ENCODE results near the gene CHPF2.

Gene CHPF2

DNA sequence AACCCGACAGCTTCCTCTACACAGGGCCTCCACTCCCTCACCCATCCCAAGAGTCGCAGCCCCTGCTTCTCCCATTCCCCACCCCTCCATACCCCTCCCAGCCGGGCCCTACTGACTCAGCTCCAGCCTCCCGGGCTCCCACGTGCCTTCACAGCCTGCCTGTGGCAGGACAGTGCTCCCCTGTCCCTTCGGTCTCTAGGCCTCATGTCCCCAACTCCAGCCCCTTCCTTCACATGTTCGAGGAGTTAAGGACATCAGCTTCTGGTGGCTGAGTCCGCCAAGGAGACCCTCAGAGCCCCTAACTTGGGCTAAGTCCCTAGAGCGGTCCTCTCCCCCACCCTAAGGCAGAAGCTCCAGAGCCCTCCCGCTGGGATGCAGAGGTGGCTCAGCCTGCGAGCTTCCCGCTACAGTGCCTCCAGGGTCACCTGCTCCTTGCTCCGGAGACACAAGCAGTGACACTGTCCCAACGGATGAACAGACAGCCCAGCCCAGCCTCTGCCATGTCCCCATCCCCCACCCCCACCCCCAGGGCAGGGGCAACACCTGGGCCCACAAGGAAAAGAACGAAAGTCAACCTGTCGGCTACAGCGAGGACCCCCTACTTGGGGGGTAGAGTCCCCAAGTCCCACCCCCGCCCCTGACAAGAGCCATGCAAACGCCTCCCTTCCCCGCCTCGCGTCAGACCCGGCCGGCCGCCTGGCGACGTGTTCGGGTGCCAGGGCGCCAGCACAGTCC is 15.5 kb downstream of the CHPF2 start:
- DNase-seq: no peak

DNA sequence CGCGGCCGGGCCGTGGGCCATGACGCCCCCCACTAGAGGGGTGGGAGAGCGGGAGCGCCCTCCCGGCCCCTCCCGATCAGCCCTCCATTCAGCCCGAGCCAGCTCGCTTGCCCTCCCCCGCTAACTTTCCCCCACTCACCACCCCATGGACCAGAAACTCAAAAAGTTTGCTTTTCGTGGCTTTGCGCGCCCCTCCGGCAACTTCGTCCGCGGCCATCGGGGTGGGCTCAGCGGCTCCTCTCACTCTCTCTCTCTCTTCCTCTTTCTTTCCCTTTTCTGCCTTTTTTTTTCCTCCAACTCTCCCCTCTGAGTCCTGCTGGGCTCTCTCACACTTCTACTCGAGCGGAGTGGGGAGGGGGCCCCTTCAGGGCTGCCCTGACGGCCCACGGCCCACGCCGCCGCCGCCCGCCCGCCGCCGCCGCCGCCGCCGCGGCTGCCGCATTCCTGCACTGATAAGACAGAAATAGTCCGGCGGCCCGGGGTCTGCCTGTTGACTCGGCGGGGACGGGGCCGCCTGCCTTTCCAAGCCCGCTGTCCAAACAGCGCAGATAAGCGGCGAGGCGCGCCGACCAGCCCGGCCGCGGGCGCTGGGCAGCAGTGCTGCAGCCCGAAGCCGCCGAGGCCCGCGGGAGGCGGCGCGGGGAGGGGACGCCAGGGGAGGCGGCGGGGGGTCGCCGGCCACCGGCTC is 16.2 kb downstream of the CHPF2 start, which contains the start of gene SMARCD3:
Gene SMARCD3, minus strand, starts transcription at position 349 of the 688 bp plus-strand sequence. Its CDS starts 132 bp downstream, at position 217.
- DNase-seq: no peak

DNA sequence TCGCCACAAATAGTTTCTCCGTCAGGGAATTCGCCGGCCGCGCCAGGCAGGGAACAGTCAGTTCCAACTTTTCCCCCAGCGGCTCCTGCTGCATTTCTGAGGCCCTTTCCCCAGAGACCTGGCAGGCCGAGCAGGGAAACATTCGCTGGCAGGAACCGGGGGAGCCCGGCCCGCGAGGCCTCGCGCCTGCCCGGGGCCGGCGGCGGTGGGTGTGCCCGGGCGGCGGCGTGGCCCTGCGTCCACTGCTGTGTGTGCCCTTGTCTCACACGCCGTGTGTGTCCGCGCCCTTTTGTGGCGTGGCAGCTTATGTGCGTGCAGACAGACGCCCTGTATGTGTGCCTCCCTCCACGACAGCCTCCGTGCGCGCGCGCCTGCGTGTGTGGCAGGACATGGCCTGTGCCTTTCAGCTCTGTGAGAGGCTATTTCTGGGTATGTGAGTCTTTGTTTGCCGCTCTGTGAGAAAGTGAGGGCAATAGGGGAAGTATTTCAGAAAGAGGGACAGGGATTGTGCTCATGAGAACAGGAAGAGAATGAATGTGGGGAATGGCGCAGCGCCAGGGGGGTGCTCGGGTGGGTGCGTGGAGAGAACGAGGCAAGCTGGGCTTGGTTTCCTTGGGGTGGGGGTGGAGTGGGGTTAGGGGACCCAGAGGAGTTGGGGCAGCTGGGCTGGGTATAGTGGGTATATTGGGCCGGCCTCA is 16.9 kb downstream of the CHPF2 start:
- peak; percentile 27 for DNase-seq

DNA sequence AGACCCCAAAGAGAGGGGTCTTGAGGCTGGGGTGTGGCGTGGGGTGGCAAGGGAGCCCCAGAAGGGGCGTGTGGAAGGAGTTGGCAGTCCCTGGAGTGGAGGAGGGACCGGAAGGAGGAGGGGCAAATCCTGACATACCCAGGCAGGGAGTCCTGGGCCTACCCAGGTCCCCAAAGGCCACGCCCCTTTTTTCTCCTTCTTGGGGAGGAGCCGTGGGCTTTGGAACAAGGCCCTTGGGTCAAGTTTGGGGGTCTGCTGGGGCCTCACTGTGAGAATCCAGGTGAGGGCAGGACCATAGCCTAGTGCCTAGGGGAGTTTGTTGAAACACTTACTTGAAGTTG is 17.4 kb downstream of the CHPF2 start:
- DNase-seq: peak; percentile 10

DNA sequence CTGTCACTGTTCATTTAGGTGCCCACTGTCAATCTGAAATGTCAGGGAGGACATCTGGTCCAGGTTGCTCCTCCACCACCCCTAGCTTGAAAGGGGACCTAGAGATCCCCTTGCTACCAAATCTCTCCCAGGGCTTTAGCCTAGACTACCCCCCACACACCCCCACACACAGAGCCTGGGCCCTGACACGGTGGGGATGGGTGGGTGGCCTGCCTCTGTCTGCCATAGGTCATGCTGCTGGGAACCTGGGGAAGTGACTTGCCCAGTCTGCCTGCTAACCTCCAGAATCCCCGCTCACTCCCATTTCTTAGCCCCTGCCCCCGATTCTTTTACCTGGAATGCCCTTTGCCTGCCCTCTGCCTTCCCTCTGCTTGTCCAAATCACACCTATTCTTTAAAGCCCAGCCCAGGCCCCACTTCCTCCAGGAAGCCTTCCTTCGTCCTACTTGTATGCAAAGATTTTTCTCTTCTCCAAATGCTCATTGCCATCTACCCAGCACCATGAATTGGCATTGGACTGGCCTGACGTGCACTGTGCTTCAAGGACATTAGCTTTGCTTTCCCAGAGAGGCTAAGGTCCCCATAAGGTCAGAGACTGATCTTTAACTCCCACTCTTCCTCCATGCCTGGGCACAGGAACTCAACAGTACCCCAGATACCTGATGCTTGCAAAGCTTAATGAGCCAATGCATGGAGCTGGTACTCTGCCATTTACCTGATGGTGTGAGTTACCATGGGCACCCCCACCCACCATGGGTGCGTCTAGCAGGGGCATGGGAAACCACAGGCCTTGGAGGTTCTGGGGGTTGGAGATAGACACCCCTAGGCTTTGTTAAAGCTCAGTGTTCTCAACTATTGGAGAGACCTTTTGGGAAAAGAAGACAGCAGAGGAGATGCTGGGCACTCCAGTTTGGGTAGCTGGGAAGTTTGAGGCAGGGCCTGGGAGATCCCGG is 18.2 kb downstream of the CHPF2 start:
- DNase-seq: no peak

DNA sequence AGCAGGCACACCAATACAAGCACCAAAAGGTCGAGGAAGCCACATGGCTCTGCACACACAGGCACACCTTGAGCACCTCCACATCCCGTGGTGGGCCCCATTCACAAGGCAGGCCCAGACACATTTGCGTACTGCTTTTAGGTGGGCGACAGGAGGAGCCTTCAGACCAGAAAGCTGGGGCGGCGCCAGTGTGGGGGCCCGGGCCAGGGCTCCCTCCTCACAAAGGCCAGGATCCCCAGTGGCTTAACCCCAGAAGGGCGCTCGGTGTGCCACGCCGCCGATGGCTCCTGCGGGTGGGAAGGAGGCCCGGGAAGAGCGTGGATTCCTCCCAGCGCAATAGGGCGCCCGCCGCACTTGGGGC is 19.0 kb downstream of the CHPF2 start:
- DNase-seq: no peak

DNA sequence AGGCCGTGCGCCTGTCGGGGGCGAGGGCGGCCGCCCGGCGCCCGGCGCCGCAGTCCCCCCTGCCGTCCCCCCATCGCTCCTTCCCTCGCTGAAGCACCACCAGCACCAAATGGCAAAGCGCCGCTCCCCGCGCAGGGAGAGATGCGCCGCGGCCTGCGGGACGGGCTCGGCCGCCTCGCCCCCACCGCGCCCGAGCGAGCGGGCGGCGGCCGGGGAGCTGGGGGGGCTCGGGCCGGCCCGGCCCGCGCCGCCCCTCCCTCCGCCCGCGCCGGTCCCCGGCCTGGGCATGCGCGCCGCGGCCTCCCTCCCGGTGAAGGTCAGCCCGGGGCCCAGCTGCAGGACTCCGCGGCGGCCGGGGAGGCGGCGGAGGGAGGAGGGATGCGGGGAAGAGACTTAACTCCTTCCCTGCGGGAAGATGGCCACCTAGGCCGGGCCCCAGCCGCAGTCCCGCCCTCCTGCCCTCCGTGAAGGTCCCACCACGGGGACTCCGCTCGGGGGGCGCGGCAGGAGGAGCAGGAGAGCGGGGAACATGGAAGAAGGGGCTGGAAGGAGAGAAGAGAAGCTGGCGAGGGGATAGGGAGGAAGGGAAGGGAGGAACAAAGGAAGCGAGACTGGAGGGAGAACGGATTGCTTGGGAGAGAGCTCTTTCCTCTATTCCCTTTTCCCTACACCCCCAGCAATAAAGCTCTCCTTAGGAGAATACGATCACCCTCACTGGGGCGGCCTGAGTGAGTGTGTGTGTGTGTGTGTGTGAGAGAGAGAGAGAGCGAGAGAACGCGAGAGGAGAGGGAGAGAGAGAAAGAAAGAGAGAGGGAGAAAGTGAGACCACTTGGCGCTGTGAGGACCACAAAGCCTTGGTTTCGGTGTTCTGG is 19.6 kb downstream of the CHPF2 start:
- DNase-seq: no peak

DNA sequence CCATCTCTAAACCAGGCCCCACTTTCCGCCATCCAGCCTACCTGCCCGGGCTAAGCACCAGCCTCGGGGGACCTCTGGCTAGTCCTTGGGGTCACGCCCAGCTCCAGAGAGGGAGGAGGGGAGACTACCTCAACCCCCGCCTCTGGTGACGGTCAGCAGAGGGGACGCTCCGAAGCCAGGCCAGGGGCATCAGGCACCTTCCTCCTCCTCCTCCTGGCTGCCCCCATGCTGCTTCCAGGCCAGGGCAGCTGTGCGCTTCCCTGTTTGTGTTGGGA is 20.2 kb downstream of the CHPF2 start:
- no peak for DNase-seq

DNA sequence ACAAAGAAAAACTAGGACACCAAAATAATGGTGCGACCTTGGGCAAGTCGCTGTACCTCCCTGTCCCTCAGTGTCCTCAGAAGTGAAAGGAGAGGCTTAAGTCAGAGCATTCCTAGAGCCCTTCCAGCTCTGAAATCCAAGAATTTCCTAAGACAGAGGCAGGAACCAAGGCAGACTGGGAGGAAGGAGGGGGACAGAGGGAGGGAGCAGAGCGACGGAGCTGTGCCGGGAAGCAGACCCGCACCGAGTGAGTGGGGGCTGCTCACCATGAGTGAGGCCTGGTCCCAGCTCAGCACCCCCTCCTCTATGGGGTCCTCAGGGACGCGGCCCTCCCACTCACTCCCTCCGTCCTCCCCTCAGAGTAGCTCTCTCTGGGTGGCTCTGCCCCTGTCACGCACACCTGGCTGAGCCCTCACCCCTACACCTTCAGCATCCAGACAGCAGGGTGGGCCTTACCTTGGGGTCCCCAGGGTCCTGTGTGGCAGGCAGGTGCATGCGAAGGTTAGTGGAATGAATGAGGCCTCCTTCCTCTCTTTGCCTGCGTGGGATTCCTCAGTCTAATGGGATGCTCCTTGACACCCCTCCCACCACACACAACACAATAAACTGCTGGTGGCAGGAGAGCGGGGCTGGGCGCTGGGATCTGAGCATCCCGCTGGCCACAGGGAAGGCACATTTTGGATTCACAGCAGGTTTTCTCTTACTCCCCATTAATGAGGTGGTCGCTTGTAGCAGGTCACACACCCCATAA is 20.9 kb downstream of the CHPF2 start:
- DNase-seq: no peak

DNA sequence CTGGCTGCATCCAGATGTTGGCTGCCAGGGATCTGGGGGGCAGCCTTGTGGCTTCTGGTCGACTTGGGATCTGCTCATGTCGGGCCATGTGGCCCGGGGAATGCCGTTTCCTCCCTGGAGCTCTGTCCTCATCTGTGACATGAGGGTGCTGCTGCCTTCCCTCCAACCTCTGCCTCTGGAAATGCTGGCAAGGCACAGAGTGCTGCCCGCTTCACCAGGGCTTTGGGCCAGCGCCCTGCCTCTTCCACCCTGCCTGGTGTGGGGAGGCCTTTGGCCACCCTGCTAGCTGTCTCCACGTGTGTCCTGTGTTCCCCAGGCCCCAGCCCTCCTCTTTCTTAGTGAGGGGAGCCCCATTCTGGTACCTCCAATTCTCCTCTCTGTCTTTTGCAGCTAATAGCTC is 22.0 kb downstream of the CHPF2 start:
- no peak for DNase-seq

DNA sequence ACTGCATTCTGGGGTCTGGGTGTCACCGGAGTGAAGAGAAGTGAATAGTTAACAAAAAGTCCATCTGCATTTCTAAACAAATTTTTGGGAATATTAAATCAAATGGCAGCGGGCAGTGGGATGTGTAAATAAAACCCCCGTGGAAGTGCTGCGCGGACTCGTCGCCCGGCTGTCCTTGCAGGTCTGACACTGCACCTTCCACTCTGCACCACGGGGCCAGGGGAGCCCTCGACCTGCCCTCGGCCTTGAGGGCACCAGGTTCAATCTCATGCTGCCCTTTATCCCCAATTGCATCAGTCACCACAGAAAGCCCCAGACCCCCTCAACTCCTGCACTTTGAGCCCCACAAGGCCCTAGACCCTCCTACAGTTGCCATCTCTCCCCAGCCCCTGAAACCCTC is 22.6 kb downstream of the CHPF2 start:
- no peak for DNase-seq

DNA sequence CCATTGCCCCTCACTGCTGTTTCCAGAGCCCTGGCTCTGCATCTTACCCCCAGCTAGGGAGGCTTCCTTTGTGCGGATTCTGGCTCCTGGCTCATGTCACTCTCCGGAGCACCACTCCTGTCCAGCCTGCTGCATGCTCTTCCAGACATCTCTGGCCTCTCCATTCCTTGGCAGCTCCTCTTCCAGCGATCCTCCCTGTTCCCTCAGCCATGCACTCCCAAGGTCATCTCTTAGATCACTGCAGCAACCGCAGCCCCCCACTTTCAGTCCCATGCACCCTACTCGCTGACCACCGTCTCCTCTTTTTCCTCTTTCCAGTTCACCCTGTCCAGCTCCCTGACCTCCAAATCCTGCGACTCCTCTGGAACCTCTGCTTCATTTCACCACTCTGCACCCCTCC is 23.1 kb downstream of the CHPF2 start:
- no peak for DNase-seq

DNA sequence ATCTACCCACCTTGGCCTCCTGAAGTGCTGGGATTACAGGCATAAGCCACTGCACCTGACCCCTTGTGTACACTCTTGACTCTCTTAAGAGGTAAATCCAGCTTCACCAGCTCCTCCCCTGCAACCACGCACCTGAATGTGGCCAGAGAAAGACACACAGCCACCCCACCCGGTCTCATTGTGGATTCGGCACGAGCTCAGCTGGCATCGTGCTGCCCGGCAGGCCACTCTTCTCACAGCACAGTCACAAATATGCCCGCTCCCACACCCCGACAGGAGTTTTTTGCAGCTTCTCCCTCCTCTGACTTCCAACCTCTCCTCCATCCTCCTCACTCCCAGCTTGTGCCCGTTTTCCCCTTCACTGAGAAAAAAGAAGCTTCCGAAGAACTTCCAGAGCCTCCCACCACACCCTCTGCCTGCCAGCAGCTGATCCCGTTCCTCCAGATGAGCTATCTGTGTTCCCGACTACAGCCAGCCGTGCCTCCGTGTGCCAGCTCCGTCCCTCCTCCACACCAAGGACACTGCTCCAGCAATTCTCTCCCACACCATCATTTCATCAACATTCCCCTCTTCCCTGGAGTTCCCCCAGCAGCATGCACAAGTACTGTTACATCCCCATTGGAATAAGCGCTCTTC is 24.2 kb downstream of the CHPF2 start:
- DNase-seq: no peak

DNA sequence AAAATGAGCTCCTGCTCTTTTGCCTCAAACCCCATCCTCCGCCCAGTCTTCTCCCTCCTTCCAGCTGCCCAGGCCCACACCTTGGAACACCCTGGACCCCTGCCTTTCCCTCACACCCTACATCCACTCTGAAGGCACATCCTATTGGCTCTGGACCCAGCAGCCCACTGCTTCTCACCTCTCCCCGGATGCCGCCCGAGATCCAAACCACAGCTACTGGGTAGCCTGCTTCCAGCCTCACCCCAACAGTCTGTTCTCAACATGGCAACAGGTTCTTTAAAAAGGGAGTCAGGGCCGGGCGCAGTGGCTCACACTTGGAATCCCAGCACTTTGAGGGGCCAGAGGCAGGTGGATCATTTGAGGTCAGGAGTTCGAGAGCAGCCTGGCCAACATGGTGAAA is 25.7 kb downstream of the CHPF2 start:
- no peak for DNase-seq

DNA sequence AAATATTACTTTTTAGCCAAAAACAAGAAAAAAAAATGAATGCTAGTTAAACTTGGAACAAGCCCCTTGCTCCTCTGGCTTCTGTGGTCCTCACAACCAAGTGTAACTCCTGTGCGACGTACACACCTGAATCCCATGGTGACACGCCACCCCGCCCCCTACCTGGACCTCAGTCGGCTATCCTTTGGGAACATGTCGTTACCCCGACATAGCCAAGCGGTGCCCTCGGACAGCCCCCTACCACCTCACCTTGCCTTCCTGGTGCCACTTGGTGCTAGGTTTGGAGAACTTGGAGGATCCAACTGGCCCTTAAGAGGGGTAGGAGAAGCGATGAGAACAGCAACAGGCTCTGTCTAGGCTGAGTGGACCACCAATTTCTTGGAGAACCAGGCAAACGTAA is 28.2 kb downstream of the CHPF2 start:
- no peak for DNase-seq

DNA sequence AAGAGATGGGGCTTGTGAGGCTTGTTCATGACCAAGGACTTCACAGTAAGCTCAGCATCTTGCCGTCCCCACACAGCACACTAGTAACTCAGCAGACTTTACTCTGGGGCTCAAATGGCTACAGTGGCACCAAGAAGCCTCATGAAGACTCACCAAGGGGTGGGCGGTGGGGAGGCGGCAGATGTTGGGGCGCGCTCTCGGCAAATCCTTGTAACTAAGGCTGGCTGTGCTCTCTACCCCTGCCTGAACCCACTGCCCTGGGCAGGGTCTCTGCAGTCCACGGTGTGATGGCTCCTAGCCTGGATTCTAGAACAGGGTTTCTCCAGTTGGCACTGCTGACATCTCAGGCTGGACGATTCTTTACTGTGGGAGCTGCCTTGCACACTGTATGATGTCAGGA is 28.6 kb downstream of the CHPF2 start:
- DNase-seq: no peak

DNA sequence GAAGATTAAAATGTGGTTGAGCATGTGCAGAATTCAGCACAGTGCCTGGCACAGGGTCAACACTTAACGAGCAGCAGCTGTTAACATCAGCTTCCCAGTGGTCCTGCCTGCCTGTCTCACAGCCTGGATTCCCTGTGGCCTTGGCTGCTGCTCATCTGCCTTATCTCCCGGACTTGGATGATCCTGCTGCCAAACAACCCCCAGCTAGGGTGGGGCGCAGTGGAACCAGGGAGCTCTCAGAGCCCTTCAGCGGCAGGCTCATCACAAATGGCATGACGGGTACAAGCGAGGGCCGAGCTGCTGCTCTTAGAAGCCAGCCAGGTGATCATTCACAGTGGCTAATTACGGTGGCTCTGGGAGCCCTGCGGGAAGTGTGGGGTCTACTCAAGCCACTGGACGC is 29.2 kb downstream of the CHPF2 start:
- no peak for DNase-seq

DNA sequence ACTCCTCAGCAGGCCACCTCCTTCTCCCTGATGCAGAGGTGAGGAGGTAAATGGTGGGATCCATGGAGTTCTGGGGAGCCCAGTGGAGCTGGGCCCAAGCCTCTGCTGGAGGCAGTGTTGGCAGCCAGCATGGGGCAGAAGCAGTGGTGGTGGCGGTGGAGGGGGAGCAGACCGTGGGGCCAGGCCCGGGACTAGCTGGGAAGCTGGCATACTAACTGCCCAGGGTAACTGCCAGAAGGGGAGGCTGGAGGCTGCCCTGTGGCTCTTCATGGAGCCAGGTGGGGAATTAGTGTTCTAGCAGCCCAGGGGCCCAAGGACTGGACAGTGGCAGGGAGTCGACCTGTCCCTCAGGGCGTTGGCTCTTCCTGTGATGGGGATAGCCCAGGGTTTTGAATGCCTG is 32.3 kb downstream of the CHPF2 start:
- DNase-seq: no peak

DNA sequence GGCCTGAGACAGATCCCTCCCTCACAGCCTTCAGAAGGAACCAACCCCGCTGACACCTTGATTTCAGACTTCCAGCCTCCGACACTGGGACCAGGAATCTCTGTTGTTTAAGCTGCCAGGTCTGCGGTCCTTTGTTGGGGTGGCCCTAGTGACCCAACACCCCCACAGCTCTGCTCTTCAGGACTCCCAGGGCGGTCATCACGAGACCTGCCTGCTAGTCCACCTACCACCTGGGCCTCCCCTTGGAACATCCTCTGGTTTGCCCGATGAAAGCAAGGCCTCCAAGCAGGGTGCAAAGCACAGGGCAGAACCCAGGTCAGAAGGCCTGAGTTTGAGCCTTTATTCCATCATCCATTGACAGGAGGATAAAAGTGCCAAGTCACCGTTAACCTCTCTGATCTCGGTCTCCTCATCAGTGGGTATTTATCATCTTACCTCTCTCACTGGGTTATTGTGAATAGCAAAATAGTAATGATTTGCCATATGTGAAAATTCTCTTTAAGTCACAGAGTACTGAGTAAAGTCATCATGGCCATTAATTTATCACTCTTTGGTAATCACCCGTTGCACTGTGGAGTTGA is 33.2 kb downstream of the CHPF2 start:
- no peak for DNase-seq

DNA sequence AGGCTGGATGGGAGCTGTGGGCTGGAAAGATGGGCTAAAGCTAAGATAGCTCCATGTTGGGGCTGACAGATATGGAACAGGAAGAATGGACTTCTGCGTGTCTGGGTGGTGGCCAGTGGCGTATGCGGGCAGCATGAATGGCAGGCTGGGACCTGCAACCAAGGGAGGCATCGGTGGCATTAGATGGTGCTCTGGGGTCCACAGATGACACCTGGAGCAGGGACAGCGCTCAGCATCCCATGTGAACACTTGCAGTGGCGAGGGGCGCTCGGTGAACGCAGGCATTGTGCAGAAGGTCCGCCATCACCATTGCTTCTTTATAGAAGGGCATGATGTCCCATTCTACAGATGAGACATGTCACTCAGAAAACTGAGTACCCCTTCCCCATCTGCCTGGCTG is 37.2 kb downstream of the CHPF2 start:
- no peak for DNase-seq

All from amniotic stem cell (primary cell).